GM23338 (cell line): ENCODE results near the gene ADAMTS10. TPM values are rescaled to one million over a fixed set of nuclear protein-coding genes. Genes with fewer than 3 reads are reported as not detected.

Experiments
- ATAC-seq: fragments of 200-7000 bp; cut with Tn5 transposase; 3 replicates; pipeline ENCODE4 v1.9.1; 2020
- DNase-seq: peaks from one replicate; pipeline ENCODE4 v3.0.0-alpha.2; 2015; ENCODE audit warnings: low spot score
- H2AFZ ChIP-seq: fragments of 200-600 bp; sonication (generic); 2 replicates; pipeline ENCODE4 v1.8.0; 2016; ENCODE audit warnings: antibody characterized with exemption, mild to moderate bottlenecking, moderate library complexity
- H3F3A ChIP-seq: fragments of 200-600 bp; sonication (generic); replicated peaks from 2 replicates; pipeline ENCODE4 v1.8.0; 2017; ENCODE audit warnings: antibody characterized with exemption, mixed run types, low read depth
- H3K27ac ChIP-seq: fragments of 200-600 bp; sonication (generic); 2 replicates; pipeline ENCODE4 v1.6.1; 2016; ENCODE audit warnings: low read depth
- H3K27me3 ChIP-seq: fragments of 200-600 bp; sonication (generic); 2 replicates; pipeline ENCODE4 v1.8.0; 2016; ENCODE audit warnings: mild to moderate bottlenecking, mixed run types, moderate library complexity; ENCODE audit not compliant: insufficient read depth
- H3K36me3 ChIP-seq: fragments of 200-600 bp; sonication (generic); 2 replicates; pipeline ENCODE4 v1.8.0; 2016; ENCODE audit warnings: mild to moderate bottlenecking; ENCODE audit not compliant: insufficient read depth
- H3K4me1 ChIP-seq: fragments of 200-600 bp; sonication (generic); 2 replicates; pipeline ENCODE4 v1.8.0; 2016; ENCODE audit warnings: mild to moderate bottlenecking, moderate library complexity; ENCODE audit not compliant: insufficient read depth
- H3K4me2 ChIP-seq: fragments of 200-600 bp; sonication (generic); 2 replicates; pipeline ENCODE4 v1.7.1; 2017; ENCODE audit warnings: mixed run types
- H3K4me3 ChIP-seq: fragments of 200-600 bp; sonication (generic); 2 replicates; pipeline ENCODE4 v1.6.1; 2016; ENCODE audit warnings: mixed run types
- H3K79me2 ChIP-seq: fragments of 200-600 bp; sonication (generic); replicated peaks from 2 replicates; pipeline ENCODE4 v1.8.0; 2017; ENCODE audit warnings: mild to moderate bottlenecking; ENCODE audit not compliant: insufficient read depth
- H3K9me2 ChIP-seq: fragments of 200-600 bp; sonication (generic); 2 replicates; pipeline ENCODE4 v1.8.0; 2017; ENCODE audit not compliant: insufficient read depth
- H4K20me1 ChIP-seq: fragments of 200-600 bp; sonication (generic); replicated peaks from 2 replicates; pipeline ENCODE4 v1.8.0; 2017; ENCODE audit warnings: mild to moderate bottlenecking; ENCODE audit not compliant: insufficient read depth
- H3K27ac Mint-ChIP-seq: 2 replicates; pipeline ENCODE4 v1.8.0; 2020; ENCODE audit warnings: inconsistent platforms, mild to moderate bottlenecking, moderate library complexity, mixed read lengths
- H3K27me3 Mint-ChIP-seq: 3 replicates; pipeline ENCODE4 v1.8.0; 2022; ENCODE audit warnings: low read depth, mild to moderate bottlenecking, moderate library complexity, mixed read lengths, inconsistent platforms; ENCODE audit not compliant: insufficient read depth, poor library complexity
- H3K36me3 Mint-ChIP-seq: 3 replicates; pipeline ENCODE4 v1.8.0; 2021; ENCODE audit warnings: low read depth, mild to moderate bottlenecking, inconsistent platforms, moderate library complexity, mixed read lengths
- H3K4me1 Mint-ChIP-seq: 3 replicates; pipeline ENCODE4 v1.8.0; 2020; ENCODE audit warnings: mild to moderate bottlenecking, inconsistent platforms, mixed read lengths
- H3K4me3 Mint-ChIP-seq: 3 replicates; pipeline ENCODE4 v1.8.0; 2021; ENCODE audit warnings: moderate library complexity, mild to moderate bottlenecking, inconsistent platforms, mixed read lengths
- H3K9me3 Mint-ChIP-seq: 3 replicates; pipeline ENCODE4 v1.8.0; 2020; ENCODE audit warnings: moderate library complexity, mild to moderate bottlenecking, inconsistent platforms, mixed read lengths
- CREB1 ChIP-seq: fragments of 250-450 bp; sonication (Bioruptor Pico); IDR thresholded peaks from 2 replicates; pipeline ENCODE4 v1.5.0; 2020; ENCODE audit warnings: low read depth, mild to moderate bottlenecking, moderate library complexity
- CTCF ChIP-seq, 2 experiments: fragments of 200-600 bp in 1 of 2; sonication (generic) in 1 of 2; conservative IDR thresholded peaks; 2 replicates each; pipeline versions ENCODE4 v1.5.1 to v1.6.1; 2016 to 2017; ENCODE audit warnings: antibody characterized with exemption in 2 of 2, low read depth in 2 of 2, mild to moderate bottlenecking in 2 of 2, moderate library complexity in 1 of 2
- ETS1 ChIP-seq: IDR thresholded peaks from 2 replicates; pipeline ENCODE4 v1.6.1; 2016; ENCODE audit warnings: antibody characterized with exemption
- EZH2 ChIP-seq: fragments of 200-600 bp; sonication (generic); IDR thresholded peaks from one replicate; pipeline ENCODE4 v1.8.0; 2017; ENCODE audit warnings: antibody characterized with exemption, mild to moderate bottlenecking, low read depth; ENCODE audit not compliant: unreplicated experiment
- EZH2phosphoT487 ChIP-seq: fragments of 200-600 bp; sonication (generic); IDR thresholded peaks from one replicate; pipeline ENCODE4 v1.8.1; 2018; ENCODE audit warnings: antibody characterized with exemption; ENCODE audit not compliant: unreplicated experiment
- JUNB ChIP-seq: IDR thresholded peaks from one replicate; pipeline ENCODE4 v1.6.1; 2016; ENCODE audit warnings: antibody characterized with exemption; ENCODE audit not compliant: unreplicated experiment
- NANOG ChIP-seq: IDR thresholded peaks from 2 replicates; pipeline ENCODE4 v1.6.1; 2016; ENCODE audit warnings: antibody characterized with exemption, borderline replicate concordance
- POLR2AphosphoS5 ChIP-seq: IDR thresholded peaks from 2 replicates; pipeline ENCODE4 v1.6.1; 2016; ENCODE audit warnings: antibody characterized with exemption, low read depth
- REST ChIP-seq: IDR thresholded peaks from one replicate; pipeline ENCODE4 v1.6.1; 2018; ENCODE audit warnings: antibody characterized with exemption; ENCODE audit not compliant: unreplicated experiment
- STAT1 ChIP-seq: IDR thresholded peaks from one replicate; pipeline ENCODE4 v1.6.1; 2016; ENCODE audit warnings: antibody characterized with exemption; ENCODE audit not compliant: unreplicated experiment
- ZNF114 ChIP-seq: fragments of 250-450 bp; sonication (Bioruptor Pico); IDR thresholded peaks from 2 replicates; pipeline ENCODE4 v1.5.0; 2020; ENCODE audit warnings: mild to moderate bottlenecking, moderate library complexity
- ZNF331 ChIP-seq: fragments of 250-450 bp; sonication (Bioruptor Pico); IDR thresholded peaks from 2 replicates; pipeline ENCODE4 v1.5.0; 2020; ENCODE audit warnings: low read depth, mild to moderate bottlenecking, moderate library complexity
- ZNF462 ChIP-seq: fragments of 250-450 bp; sonication (Bioruptor Pico); IDR thresholded peaks from 2 replicates; pipeline ENCODE4 v1.5.0; 2020; ENCODE audit warnings: mild to moderate bottlenecking, moderate library complexity
- polyA plus RNA-seq: library from polyadenylated mRNA; unstranded; fragments of >200 nt; fragmentation: Nextera tagmentation; extraction: Ambion mirVana; gene quantifications from 2 replicates; pipeline ENCODE4 v1.2.1, GENCODE V29; 2016
- total RNA-seq: library from RNA; depleted of rRNA; stranded (reverse); fragments of >200 nt; shearing (Covaris generic); gene quantifications from 2 replicates; pipeline ENCODE4 v1.2.3, GENCODE V29; 2014

The ADAMTS10 gene
- total and polyA plus RNA-seq, 2 experiments from 2014 or later = 5.0 to 25.9 TPM

- H3K4me2 ChIP-seq = no peak overlapping the region
- no peak for ATAC-seq
- TF ChIP-seq CREB1 (no peak), EZH2phosphoT487 (no peak), ETS1 (no peak), NANOG (no peak), POLR2AphosphoS5 (no peak), EZH2 (no peak), ZNF114 (CRISPR knock-in tag) (no peak), JUNB (no peak), ZNF462 (CRISPR knock-in tag) (no peak), CTCF (conservative IDR thresholded peaks at IDR 0.05; ENCODE audit: low read depth in 2 of 2) (no peak), STAT1 (no peak), REST (no peak), ZNF331 (CRISPR knock-in tag) (no peak)
- H3K4me1 ChIP-seq = no peaks in the 10 kb centered on the region
- H3K27me3 Mint-ChIP-seq = peaks cover 7% of the 10 kb centered on the region
- no peaks in the 10 kb centered on the region; the same call in 2 of the 3 replicates for H3K9me3 Mint-ChIP-seq
- no peak overlapping the region for H3K27ac Mint-ChIP-seq
- H3K4me1 Mint-ChIP-seq = no peaks in the 10 kb centered on the region
- no peak overlapping the region for H3K4me3 ChIP-seq
- no peak overlapping the region for H3K27ac ChIP-seq
- no peaks in the 10 kb centered on the region for H3K9me2 ChIP-seq
- no peaks in the 10 kb centered on the region for H3K36me3 ChIP-seq
- no peaks in the 10 kb centered on the region for H3F3A ChIP-seq
- no peaks in the 10 kb centered on the region for H4K20me1 ChIP-seq
- no peaks in the 10 kb centered on the region for H3K79me2 ChIP-seq
- H3K36me3 Mint-ChIP-seq = no peaks in the 10 kb centered on the region
- H3K4me3 Mint-ChIP-seq = no peak overlapping the region
- no peaks in the 10 kb centered on the region for H3K27me3 ChIP-seq
- DNase-seq = no peak
- H2AFZ ChIP-seq = no peak overlapping the region
Measured at GRCh38 chr19:8567522-8568172, 42.9 kb downstream of the ADAMTS10 start.
